ENCODE measurements around the gene DBX2. TPM values are rescaled to one million over a fixed set of nuclear protein-coding genes. Genes with fewer than 3 reads are reported as not detected.

The DBX2 gene
- total RNA-seq, 4 donors from 2014 or later: 0.13 to 3.0 (median 0.74) TPM

DNA sequence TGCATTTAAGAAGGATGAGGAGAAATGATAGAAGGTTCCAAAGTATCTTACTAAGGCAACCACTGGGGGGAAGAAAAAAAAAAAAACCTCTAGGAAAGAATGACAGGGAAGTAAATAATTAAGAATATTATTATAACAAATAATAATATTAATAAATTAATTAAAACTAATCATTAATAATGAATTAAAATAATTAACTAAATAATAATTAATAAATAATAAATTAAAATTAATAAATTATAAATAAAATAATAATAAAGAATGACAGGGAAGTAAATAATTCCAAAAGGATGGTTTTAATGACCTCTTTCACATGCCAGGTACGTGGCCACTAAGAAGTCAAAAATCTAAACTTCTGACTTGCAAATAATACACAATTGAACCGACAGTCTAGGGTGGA lies 9.9 kb downstream of the DBX2 start:
- TF ChIP-seq POLR2A (IDR thresholded peaks at IDR 0.05): no peak
- TF ChIP-seq, protein P1, sequence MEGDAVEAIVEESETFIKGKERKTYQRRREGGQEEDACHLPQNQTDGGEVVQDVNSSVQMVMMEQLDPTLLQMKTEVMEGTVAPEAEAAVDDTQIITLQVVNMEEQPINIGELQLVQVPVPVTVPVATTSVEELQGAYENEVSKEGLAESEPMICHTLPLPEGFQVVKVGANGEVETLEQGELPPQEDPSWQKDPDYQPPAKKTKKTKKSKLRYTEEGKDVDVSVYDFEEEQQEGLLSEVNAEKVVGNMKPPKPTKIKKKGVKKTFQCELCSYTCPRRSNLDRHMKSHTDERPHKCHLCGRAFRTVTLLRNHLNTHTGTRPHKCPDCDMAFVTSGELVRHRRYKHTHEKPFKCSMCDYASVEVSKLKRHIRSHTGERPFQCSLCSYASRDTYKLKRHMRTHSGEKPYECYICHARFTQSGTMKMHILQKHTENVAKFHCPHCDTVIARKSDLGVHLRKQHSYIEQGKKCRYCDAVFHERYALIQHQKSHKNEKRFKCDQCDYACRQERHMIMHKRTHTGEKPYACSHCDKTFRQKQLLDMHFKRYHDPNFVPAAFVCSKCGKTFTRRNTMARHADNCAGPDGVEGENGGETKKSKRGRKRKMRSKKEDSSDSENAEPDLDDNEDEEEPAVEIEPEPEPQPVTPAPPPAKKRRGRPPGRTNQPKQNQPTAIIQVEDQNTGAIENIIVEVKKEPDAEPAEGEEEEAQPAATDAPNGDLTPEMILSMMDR (IDR thresholded peaks at IDR 0.05): no peak
- WGBS, 2 donors: 85 to 90% methylated on average over 2 of the region's 2 CpGs
- Histone ChIP-seq H3K36me3 (no peaks in the 10 kb centered on the region), H3K27ac (no peak overlapping the region), H3K4me3 (replicated peaks in 1 of 3) (no peak overlapping the region), H3K4me1 (no peaks in the 10 kb centered on the region), H3K9me3 (no peaks in the 10 kb centered on the region), H3K27me3 (no peaks in the 10 kb centered on the region)
- no peak for DNase-seq
- intact Hi-C loops (cut with DNase I): no loop called here

DNA sequence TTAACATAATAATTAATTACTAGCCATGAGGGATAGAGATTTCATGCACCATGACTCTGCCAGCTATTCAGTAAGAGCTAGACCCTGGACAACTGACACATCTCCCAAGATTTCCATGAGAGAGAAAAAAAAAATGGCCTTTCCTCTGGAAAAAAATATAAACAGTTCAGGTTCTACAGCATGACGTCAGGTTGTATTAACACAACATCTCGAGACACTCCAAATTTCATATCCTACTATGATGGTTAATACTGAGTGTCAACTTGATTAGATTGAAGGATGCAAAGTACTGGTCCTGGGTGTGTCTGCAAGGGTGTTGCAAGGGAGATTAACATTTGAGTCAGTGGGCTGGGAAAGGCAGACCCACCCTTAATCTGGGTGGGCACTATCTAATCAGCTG lies 11.1 kb downstream of the DBX2 start:
- WGBS, 2 donors: 83 to 90% methylated on average over 2 of the region's 2 CpGs
- Histone ChIP-seq H3K4me1 (no peaks in the 10 kb centered on the region), H3K4me3 (replicated peaks in 1 of 3) (no peak overlapping the region), H3K27me3 (no peaks in the 10 kb centered on the region), H3K36me3 (no peaks in the 10 kb centered on the region), H3K9me3 (no peaks in the 10 kb centered on the region), H3K27ac (no peak overlapping the region)
- TF ChIP-seq, protein P1 (IDR thresholded peaks at IDR 0.05): no peak
- TF ChIP-seq POLR2A (IDR thresholded peaks at IDR 0.05): no peak
- intact Hi-C loops (cut with DNase I): no loop called here
- DNase-seq: no peak

DNA sequence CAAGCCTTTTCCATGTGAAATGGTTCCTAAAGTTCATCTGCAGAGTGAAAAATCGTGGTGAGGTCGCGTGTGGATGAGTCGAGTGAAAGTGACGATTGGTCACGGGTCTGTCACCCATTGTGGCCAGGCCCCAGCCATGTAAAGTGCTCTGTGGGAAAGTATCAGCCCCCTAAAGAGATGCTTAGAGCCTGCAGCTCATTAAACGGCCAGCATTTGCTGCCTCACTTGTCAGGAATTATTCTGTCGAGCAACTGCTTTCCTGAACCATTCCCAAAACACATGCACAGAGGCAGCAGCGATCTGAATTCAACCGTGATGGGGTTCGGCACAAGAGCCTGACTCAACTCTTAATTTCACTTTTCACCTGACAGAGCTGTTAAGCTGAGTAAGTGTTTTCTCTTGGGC lies 16.0 kb downstream of the DBX2 start:
- TF ChIP-seq, protein P1 (IDR thresholded peaks at IDR 0.05): no peak
- no peak for TF ChIP-seq POLR2A (IDR thresholded peaks at IDR 0.05)
- no peaks in the 10 kb centered on the region for H3K36me3 ChIP-seq
- no peaks in the 10 kb centered on the region for H3K9me3 ChIP-seq
- H3K4me1 ChIP-seq: no peaks in the 10 kb centered on the region
- no peaks in the 10 kb centered on the region for H3K27me3 ChIP-seq
- intact Hi-C loops (cut with DNase I): no loop called here
- WGBS, 2 donors: 46 to 48% methylated on average over 11 of the region's 11 CpGs
- no peak for DNase-seq
- no peak overlapping the region for H3K4me3 ChIP-seq (replicated peaks in 1 of 3)
- H3K27ac ChIP-seq: no peak overlapping the region

DNA sequence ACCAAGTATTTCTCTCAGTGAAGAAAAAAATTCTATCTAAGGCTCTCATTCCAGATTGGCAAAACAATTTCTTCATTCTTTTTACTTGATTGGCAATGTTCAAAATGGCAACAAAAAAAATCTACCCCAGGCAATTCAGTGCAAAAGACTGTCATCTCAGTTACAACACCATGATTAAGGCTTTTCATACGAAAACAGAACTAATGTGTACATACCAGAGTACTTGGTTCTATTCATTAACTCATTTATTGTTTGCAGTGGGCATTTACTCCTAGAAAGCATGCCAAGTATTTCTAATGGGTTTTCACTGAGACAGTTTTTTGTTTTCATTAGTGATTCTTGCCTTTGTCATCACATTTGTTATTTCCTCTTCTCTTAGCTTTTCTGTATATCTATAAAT lies 33.0 kb downstream of the DBX2 start:
- intact Hi-C loops (cut with DNase I): no loop called here
- 19 to 32% methylated on average over 1 of the region's 1 CpG for WGBS, 2 donors
- no peak for DNase-seq
- H3K4me3 ChIP-seq (replicated peaks in 1 of 3): no peak overlapping the region
- H3K36me3 ChIP-seq: no peaks in the 10 kb centered on the region
- H3K4me1 ChIP-seq: no peaks in the 10 kb centered on the region
- H3K27me3 ChIP-seq: no peaks in the 10 kb centered on the region
- no peaks in the 10 kb centered on the region for H3K9me3 ChIP-seq
- TF ChIP-seq POLR2A (IDR thresholded peaks at IDR 0.05): no peak
- TF ChIP-seq, protein P1 (IDR thresholded peaks at IDR 0.05): no peak
- no peak overlapping the region for H3K27ac ChIP-seq

DNA sequence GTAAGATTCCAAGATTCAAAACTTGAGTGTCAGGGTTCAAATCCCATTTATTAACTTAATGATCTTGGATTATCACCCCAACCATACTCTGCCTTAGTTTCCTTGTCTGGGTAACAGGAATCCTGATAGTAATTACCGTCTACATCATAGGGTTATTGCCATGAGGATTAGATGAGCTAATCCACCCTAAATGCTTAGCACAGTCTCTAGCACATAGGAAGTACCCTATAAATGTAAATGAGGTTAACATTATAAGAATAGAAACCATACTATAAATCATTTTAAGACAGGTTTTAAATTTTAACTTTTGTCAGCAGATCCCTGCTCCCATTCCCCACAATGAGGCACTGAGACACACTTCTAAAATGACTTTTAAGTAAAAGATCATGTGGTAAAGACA lies 36.5 kb downstream of the DBX2 start:
- no peaks in the 10 kb centered on the region for H3K36me3 ChIP-seq
- H3K4me3 ChIP-seq (replicated peaks in 1 of 3): no peak overlapping the region
- H3K4me1 ChIP-seq: no peaks in the 10 kb centered on the region
- WGBS, 2 donors: 90 to 92% methylated on average over 1 of the region's 1 CpG
- no peak overlapping the region for H3K27ac ChIP-seq
- TF ChIP-seq POLR2A (IDR thresholded peaks at IDR 0.05): no peak
- TF ChIP-seq, protein P1 (IDR thresholded peaks at IDR 0.05): no peak
- no peak for DNase-seq
- intact Hi-C loops (cut with DNase I): no loop called here
- no peaks in the 10 kb centered on the region for H3K27me3 ChIP-seq
- no peaks in the 10 kb centered on the region for H3K9me3 ChIP-seq
